Fibroblast of skin of abdomen (primary cell): ENCODE results near the gene EIF3D. TPM values are rescaled to one million over a fixed set of nuclear protein-coding genes. Genes with fewer than 3 reads are reported as not detected.

ENCODE experiments used
- DNase-seq: peaks from one replicate; pipeline ENCODE4 v3.0.0-alpha.2; 2013
- polyA plus RNA-seq, 2 experiments: library from polyadenylated mRNA; unstranded; fragments of 120-200 nt; gene quantifications; one replicate each; pipeline ENCODE4 v1.2.1, GENCODE V29; 2013; ENCODE audit not compliant: insufficient read length in 2 of 2

EIF3D gene, protein sequence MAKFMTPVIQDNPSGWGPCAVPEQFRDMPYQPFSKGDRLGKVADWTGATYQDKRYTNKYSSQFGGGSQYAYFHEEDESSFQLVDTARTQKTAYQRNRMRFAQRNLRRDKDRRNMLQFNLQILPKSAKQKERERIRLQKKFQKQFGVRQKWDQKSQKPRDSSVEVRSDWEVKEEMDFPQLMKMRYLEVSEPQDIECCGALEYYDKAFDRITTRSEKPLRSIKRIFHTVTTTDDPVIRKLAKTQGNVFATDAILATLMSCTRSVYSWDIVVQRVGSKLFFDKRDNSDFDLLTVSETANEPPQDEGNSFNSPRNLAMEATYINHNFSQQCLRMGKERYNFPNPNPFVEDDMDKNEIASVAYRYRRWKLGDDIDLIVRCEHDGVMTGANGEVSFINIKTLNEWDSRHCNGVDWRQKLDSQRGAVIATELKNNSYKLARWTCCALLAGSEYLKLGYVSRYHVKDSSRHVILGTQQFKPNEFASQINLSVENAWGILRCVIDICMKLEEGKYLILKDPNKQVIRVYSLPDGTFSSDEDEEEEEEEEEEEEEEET
- 270 TPM for polyA plus RNA-seq (2013, experiment 1 of 2; ENCODE audit: insufficient read length)
- polyA plus RNA-seq (2013, experiment 2 of 2; ENCODE audit: insufficient read length) = 246 TPM

- peak; percentile 100 for DNase-seq
Observed at GRCh38 chr22:36528795-36529751, at the start of gene EIF3D. TSS of gene EIF3D (minus strand) at chr22:36529166. CDS start at chr22:36526121, 3,045 bp downstream.

DNA sequence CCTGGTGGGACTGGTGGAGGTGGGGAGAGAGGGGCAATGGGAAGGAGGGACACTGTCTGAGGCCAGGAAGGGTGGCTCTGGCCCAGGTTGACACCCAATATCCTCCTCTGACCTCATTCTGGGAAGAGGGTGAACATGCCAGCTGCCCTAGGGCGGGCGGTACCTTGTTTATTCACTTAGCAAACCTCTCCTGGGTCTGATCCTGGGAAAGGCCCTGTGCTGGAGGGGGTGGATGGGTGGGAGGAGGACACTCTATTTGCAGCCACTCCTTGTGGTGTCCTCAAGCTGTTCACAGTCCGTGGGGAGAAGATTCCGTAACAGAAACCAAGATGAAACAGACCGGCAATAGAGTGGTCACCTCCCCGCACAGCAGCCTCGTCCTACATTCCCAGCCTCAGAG is 49.7 kb upstream of the EIF3D start:
- DNase-seq = no peak

DNA sequence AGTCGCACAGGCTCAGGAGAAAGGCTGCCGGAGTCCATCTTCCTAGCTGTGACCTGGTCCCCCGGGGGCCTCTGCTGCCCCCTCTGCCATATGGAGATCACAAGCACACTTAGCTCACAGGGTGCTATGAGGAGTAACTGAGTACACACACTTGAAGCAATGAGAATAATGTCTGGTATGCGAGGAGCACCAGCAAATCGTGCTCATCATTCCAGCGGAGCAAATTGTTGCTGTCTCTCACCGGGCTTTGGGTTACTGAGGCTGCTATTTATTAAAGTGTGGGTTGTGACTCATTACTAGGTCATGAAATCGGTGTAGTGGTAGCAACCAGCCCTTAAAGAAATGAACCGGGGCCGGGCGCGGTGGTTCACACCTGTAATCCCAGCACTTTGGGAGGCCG is 48.1 kb upstream of the EIF3D start:
- peak; percentile 97 for DNase-seq

DNA sequence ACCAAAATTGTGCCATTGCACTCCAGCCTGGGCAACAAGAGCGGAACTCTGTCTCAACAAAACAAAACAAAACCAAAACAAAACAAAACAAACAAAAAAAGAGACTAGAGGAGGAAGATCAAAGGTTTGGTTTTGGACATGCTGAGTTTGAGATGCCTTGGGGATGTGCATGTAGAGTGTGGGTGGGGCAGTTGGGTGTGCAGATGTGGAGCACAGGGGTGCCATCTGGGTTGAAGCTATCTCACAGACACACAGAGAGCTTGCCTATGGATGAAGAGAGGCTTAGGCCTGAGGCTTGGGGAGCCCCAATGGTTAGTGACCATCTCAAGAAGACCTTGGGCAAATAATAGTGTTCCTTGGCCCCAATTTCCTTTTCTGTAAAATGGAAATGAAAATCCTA is 45.8 kb upstream of the EIF3D start:
- DNase-seq = no peak

- no peak for DNase-seq
Observed at GRCh38 chr22:36573815-36574363, 44.9 kb upstream of the EIF3D start.

DNA sequence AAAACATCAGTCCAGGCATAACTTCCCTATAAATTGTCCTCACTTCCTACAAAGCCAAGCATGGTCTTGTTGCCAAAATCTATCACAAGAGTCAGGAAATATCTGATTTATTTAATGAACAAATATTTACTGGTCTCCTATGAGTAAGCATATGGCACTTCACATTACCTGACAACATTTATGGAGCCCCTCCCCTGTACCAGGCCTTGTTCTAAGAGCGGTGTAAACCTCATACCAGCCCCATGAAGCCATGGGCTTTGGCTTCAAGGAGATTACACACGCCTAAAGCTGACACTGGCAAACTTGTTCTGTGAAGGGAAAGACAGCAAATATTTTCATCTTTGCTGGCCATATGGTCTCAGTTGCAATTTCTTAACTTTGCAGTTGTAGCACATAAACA is 43.0 kb upstream of the EIF3D start:
- no peak for DNase-seq

DNA sequence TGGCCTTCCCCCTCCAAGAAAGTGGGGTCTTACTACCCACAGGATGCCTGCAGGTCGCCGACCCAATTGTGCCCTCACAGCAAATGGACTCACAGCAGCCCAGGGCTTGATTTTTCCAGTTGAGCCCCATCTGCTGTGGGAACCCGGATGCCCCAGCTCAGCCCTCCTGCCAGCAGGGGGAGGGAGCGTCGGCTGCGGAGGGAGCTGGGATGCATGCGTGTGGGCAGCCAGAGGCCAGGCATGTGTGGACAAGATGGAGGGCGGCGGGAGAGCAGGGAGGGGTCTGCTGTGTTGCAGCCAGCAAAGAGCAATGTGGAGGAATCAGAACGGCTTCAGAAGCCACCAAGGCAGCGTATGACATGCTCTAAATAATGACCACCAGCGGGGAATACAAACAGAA is 41.0 kb upstream of the EIF3D start:
- DNase-seq = peak; percentile 61

DNA sequence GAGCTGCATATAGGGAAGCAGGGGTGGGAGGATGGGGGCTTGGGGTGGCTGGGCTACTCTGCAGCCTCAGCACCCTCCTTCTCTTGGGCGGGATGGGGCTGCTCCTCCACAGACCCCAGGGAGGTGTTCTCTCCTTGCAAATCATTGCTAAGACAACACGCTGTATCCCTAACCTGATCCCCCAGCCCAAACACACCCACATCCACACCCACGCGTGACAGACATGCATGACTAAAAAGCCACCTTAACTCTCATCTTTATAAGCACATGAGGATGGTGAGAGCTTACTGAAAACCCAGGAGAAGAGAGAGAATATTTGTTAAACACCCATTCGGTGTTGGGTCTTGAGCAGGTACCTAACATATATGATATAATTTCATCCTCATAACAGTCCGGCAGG is 39.9 kb upstream of the EIF3D start:
- DNase-seq = no peak

DNA sequence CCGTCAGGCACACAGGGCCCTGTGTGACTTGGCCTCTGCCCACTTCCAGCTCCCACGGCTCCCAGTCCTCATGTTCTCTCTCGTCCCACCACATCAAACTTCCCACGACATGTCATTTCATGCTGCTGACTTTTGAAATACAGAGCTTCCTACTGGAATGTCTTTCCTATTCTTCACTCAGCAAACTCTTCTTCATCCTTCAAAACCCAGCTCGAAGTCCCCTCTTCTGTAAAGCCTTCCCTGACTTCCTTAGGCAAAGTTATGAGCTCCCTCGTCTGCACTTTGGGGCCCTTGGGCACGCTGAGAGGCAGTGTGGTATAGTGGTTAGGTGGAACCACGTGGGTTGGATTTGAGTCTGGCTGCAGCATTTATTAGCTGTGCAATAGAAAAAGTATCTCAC is 37.8 kb upstream of the EIF3D start:
- no peak for DNase-seq

DNA sequence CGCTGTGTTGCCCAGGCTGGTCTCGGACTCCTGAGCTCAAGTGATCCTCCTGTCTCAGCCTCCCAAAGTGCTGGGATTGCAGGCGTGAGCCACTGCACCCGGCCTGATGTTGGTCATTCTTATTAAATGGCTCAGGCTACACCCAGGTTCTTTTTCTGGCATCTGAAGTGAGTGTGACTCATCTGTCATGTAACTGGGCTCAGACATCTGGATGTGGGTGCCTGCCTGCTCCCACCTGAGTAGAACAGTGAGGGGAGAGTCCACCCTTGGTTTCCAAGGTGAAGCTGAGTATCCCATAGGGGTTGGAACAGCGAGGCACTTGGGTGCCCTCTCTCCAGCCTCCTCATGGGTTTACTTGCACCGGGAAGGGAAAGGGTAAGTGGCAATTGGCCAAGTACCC is 36.7 kb upstream of the EIF3D start:
- no peak for DNase-seq

DNA sequence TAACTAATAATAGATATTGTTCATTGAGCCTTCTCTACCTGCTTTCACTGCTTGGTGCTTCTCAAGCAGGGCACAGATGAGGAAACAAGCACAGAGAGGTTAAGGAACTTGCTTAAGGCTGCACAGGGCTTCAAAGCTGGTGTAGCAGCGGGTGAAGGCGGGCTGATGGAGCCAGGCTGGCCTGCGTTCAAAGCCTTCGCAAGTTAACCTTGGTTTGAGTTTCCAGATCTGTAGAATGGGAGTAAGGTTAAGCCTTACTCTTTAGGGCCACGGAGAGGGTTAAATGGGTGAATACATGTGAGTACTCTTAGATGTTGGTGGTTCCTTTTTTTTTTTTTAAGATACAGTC is 36.2 kb upstream of the EIF3D start:
- DNase-seq = no peak

- DNase-seq = no peak
Observed at GRCh38 chr22:36564422-36565158, 35.6 kb upstream of the EIF3D start.

DNA sequence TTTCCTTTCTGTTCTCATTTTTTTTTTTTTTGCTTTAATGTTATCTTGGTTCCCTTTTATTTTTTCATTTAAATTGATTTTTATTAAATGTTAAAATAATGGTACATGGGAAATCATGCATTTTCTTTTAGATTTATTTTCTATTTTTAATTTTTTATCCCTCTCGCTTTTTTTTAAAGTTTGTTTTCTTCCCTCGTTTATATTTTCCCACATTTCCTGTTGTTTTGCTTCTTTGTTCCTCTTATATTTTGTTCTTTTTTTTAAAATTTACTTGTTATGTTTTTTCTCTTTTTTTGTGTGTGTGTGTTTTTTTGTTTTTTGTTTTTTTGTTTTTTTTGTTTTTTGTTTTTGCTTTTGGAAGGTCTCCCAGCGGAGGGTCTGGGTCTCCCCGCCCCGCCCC is 34.9 kb upstream of the EIF3D start:
- no peak for DNase-seq

- DNase-seq = no peak
Observed at GRCh38 chr22:36563444-36563843, 34.5 kb upstream of the EIF3D start.

- DNase-seq = no peak
Observed at GRCh38 chr22:36563001-36563400, 34.0 kb upstream of the EIF3D start.

DNA sequence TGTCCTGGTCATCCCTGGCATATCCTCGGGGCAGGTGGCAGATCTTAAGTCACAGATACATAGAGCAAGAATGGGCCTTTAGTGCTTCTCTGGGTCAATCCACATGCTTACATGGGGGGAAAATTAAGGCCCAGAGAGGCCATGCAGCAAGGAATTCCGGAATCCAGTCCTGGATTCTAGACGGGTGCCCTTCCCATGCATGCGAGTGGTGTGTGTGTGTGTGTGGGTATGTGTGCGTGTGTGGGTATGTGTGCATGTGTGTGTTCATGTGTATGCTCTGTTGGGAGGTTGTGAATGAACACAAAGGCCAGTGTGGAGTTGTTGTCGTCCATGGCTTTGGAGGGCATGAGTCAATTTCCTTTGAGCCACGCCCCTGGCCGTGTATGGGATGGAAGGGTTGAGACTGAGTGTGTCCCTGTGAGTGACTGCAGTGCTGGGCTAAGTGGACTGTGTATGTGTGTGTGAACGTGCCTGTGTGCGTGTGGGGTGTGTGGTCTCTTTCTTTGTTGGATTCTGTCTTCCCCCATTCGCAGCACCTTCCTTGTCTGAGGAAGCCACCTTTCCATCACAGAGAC is 33.4 kb upstream of the EIF3D start:
- DNase-seq = no peak

DNA sequence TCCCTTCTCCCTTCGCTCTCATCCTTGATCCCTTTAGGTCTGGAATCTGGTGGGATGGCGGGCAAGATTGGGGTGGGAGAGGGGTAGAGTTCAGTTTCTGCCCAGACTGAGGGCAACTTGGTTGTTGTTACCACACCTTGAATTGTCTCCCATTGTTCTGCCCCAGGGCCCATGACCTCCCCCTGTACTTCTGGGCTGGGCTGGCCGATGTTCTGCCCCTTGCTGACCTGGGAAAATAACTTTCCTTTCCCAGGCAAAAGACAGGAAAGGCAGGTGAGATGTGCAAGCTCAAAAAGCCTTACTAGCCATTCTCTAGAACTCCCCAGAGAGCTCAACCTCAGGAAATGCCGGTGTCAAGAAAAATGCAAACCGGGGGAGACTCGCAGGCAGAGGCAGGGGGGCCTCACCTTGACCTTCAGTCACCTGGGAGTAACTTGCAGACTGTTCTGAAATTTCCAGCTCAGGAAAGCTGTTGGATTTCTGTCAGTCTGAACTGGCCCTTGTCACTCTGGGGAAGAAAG is 32.4 kb upstream of the EIF3D start:
- DNase-seq = no peak

DNA sequence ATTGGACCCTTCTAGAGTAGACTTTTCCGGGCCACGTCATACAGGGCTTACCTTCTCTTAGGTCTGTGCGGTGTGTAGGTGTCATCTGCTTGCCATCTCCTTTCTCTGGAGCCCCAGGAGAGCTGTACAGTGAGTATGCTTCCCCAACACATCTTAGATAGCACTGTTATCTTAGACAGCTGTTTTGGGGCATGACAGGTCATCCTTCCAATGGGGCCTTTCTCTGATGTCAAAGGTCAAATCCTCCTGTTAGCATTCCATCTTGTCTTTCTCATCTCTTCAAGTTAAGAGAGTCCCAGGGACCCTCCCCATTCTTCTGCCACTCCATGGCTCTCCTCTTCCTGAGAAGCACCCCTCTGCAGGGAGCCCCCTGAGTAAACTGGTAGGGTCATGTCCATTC is 31.0 kb upstream of the EIF3D start:
- no peak for DNase-seq

DNA sequence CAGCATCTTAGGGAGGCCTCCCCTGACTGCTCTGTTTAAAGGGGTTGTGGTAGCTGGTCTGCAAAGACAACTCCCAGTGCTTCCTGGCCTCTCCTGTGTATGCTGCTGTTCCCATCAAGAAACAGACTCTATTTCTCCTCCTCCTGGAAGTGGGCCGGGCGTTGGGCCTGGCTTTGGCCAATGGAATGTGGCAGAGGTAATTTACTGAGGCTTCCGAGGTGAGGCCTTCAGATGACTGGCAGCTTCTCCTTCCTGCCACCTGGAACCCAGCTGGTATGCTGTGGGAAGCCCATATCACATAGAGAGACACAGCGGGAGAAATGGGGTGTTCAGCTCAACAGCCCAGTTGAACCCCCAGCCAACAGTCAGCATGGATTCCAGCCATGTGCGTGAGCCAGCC is 25.1 kb upstream of the EIF3D start:
- DNase-seq = no peak

GRCh38 chr22:36552289-36552688 is 23.3 kb upstream of the EIF3D start:
- no peak for DNase-seq

DNA sequence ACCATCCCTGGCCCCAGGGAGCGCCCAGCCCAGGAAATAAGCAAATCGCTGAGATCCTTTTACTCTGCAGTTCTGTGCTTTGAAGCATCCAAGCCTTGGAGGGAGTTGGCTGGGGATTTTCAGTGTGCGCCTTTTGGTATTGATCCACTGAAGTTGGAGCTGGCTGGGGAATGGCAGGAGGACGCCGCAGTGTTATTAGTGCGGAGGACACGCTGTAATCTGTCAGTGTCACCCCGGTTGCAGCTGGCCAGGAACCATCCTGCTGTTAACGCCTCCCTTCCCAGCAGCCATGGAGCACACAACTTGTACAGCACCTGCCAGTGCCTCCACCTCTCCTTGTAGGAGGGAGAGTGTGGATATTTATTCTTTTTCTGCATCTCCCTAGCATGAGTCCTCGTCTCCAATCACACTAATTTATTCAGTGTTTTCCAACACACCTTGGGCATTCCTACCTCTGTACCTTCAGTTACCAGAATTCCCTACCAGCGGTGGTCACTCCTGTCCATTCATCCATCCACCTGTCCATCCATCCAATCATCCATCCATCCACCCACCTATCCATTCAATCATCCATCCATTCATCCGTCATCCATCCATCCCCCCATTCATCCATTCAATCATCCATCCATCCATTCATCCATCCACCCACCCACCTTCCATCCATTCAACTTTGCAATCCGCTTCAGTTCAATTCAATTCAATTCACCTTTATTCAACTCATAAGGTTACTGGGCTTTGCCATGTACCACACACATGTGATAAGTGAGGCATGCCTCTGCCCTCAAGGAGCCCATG is 21.9 kb upstream of the EIF3D start:
- no peak for DNase-seq
